Prostate gland (tissue), 2 donors: ENCODE measurements around the gene REEP3. TPM values are rescaled to one million over a fixed set of nuclear protein-coding genes. Genes with fewer than 3 reads are reported as not detected.

Experiments used
- DNase-seq: peaks from one replicate; pipeline ENCODE4 v3.0.0-alpha.2; 2019; ENCODE audit warnings: low spot score
- H3K27ac ChIP-seq, 2 donors: fragments of 200-600 bp; sonication (generic); 2 replicates each; pipeline ENCODE4 v1.5.1; 2017 to 2019
- H3K27me3 ChIP-seq: fragments of 200-600 bp; sonication (generic); replicated peaks from 2 replicates; pipeline ENCODE4 v1.5.1; 2019; ENCODE audit not compliant: insufficient read depth
- H3K36me3 ChIP-seq, 2 donors: fragments of 200-600 bp; sonication (generic); 1 replicate in 1 of 2; 2 replicates in 1 of 2; pipeline versions ENCODE4 v1.5.1 to v1.8.1; 2017 to 2019
- H3K4me1 ChIP-seq: fragments of 200-600 bp; sonication (generic); replicated peaks from 2 replicates; pipeline ENCODE4 v1.5.1; 2019
- H3K4me3 ChIP-seq, 2 donors: fragments of 200-600 bp; sonication (generic); 2 replicates each; pipeline ENCODE4 v1.5.1; 2017 to 2019
- H3K9me3 ChIP-seq: fragments of 200-600 bp; sonication (generic); 2 replicates; pipeline ENCODE4 v1.5.1; 2017
- POLR2A ChIP-seq: fragments of 450-650 bp; IDR thresholded peaks from one replicate; pipeline ENCODE4 v1.6.1; 2016; ENCODE audit warnings: antibody characterized with exemption, mild to moderate bottlenecking
- POLR2AphosphoS5 ChIP-seq: sonication (generic); formaldehyde crosslinking; IDR thresholded peaks from one replicate; pipeline ENCODE4 v1.6.1; 2017; ENCODE audit warnings: antibody characterized with exemption
- WGBS: methylation state at CpG from one replicate; pipeline ENCODE4 v1.1.5; 2018; 5-methylcytosine and 5-hydroxymethylcytosine counted together
- intact Hi-C: fragments of 100-400 bp; cut with DNase I; formaldehyde crosslinking; loops from one replicate; pipeline ENCODE4 v1.14.2; 2022
- total RNA-seq, 2 donors: library from RNA; depleted of rRNA; stranded (reverse); fragments of >200 nt; gene quantifications; one replicate each; pipeline ENCODE4 v1.1.0, GENCODE V29; 2016
- TF ChIP-seq, protein P1 (sequence below), 4 experiments: fragments of 200-600 bp in 2 of 4; fragments of 450-650 bp in 2 of 4; sonication (generic) in 2 of 4; IDR thresholded peaks; 1 replicate in 3 of 4; 2 replicates in 1 of 4; pipeline ENCODE4 v1.5.1; 2016 to 2019; ENCODE audit warnings: antibody characterized with exemption in 4 of 4, mild to moderate bottlenecking in 2 of 4, moderate library complexity in 2 of 4

REEP3 gene
- total RNA-seq, 2 donors from 2014 or later: 32.0 to 52.4 TPM

- Histone ChIP-seq H3K4me3 (no peak overlapping the region), H3K27ac (no peak overlapping the region), H3K4me1 (no peaks in the 10 kb centered on the region), H3K27me3 (no peaks in the 10 kb centered on the region), H3K9me3 (no peaks in the 10 kb centered on the region), H3K36me3 (no peaks in the 10 kb centered on the region)
- intact Hi-C loops: no loop called here
- DNase-seq: no peak
- TF ChIP-seq, protein P1, sequence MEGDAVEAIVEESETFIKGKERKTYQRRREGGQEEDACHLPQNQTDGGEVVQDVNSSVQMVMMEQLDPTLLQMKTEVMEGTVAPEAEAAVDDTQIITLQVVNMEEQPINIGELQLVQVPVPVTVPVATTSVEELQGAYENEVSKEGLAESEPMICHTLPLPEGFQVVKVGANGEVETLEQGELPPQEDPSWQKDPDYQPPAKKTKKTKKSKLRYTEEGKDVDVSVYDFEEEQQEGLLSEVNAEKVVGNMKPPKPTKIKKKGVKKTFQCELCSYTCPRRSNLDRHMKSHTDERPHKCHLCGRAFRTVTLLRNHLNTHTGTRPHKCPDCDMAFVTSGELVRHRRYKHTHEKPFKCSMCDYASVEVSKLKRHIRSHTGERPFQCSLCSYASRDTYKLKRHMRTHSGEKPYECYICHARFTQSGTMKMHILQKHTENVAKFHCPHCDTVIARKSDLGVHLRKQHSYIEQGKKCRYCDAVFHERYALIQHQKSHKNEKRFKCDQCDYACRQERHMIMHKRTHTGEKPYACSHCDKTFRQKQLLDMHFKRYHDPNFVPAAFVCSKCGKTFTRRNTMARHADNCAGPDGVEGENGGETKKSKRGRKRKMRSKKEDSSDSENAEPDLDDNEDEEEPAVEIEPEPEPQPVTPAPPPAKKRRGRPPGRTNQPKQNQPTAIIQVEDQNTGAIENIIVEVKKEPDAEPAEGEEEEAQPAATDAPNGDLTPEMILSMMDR (IDR thresholded peaks at IDR 0.05): no peak
- TF ChIP-seq POLR2AphosphoS5 (no peak), POLR2A (no peak)
- WGBS: 94% methylated on average over 3 of the region's 3 CpGs
Measured at GRCh38 chr10:63667596-63668480, 146.6 kb downstream of the REEP3 start.

- Histone ChIP-seq H3K27me3 (no peaks in the 10 kb centered on the region), H3K4me1 (no peaks in the 10 kb centered on the region), H3K9me3 (no peaks in the 10 kb centered on the region), H3K27ac (no peak overlapping the region), H3K36me3 (no peaks in the 10 kb centered on the region), H3K4me3 (no peak overlapping the region)
- 58% methylated on average over 10 of the region's 10 CpGs for WGBS
- intact Hi-C loops: no loop called here
- TF ChIP-seq POLR2A (no peak), POLR2AphosphoS5 (peak; percentile 22)
- TF ChIP-seq, protein P1 (IDR thresholded peaks at IDR 0.05): no peak
- no peak for DNase-seq
Measured at GRCh38 chr10:63670291-63670898, 149.2 kb downstream of the REEP3 start.

DNA sequence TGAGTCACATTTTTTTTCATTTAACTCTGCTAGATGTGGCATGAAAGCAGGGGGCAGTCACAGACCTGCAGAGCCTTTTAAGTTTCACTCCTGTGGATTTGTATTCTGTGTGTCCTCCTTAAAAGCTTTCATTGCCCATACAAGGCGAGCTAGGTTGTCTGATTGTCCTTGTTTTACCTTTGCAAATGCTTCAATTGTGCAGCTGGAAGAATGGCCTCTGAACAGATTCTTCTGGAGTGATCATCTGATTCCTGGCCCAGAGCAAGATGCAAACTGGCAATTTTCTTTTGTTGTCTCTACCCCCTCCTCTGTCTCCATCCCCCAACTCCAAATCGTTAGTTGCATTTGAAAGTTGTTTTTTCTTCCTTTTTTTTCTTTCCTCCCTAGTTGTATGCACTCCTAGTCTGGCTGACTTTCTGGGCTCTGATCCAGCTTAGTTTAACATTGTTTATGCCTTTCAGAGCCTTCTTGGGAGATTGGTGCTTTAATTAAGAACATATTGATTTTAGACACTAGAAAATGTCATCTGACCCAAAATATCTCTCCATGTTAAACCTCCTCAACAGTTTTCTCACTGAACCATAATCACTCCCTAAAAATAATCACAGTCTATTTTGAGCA is 150.2 kb downstream of the REEP3 start:
- no peak for DNase-seq
- H3K9me3 ChIP-seq: no peaks in the 10 kb centered on the region
- TF ChIP-seq POLR2A (no peak), POLR2AphosphoS5 (no peak)
- TF ChIP-seq, protein P1 (IDR thresholded peaks at IDR 0.05): peak in 1 of 4 experiments; percentile 12
- no peaks in the 10 kb centered on the region for H3K27me3 ChIP-seq
- H3K36me3 ChIP-seq: no peaks in the 10 kb centered on the region
- H3K4me3 ChIP-seq: no peak overlapping the region
- WGBS: 11% methylated on average over 2 of the region's 2 CpGs
- H3K27ac ChIP-seq: peak overlapping the region; percentile 28 to 46
- H3K4me1 ChIP-seq: no peaks in the 10 kb centered on the region
- intact Hi-C loops: no loop called here

- WGBS: 84% methylated on average over 3 of the region's 3 CpGs
- H3K36me3 ChIP-seq: no peaks in the 10 kb centered on the region
- no peaks in the 10 kb centered on the region for H3K27me3 ChIP-seq
- H3K4me1 ChIP-seq: no peaks in the 10 kb centered on the region
- TF ChIP-seq, protein P1 (IDR thresholded peaks at IDR 0.05): no peak
- no peak for TF ChIP-seq POLR2A
- no peak for TF ChIP-seq POLR2AphosphoS5
- peak overlapping the region in 1 of 2 donors; percentile 46 for H3K27ac ChIP-seq
- DNase-seq: no peak
- no peaks in the 10 kb centered on the region for H3K9me3 ChIP-seq
- intact Hi-C loops: no loop called here
- H3K4me3 ChIP-seq: no peak overlapping the region
Measured at GRCh38 chr10:63672491-63672890, 151.3 kb downstream of the REEP3 start.
